Cerebellar nuclear complex (tissue), 1 donor: ENCODE measurements around the gene ARMH4.
"Not testable (repeated sequence)": the region's sequence is repeated elsewhere in the genome, so short reads cannot be mapped to it uniquely, and the experiment has no call there.

Experiments used
- DNase-seq, 2 experiments: peaks; one replicate each; lab custom pipeline; 2025; lab: John Stamatoyannopoulos, UW

Gene ARMH4

GRCh38 chr14:58146399-58146798, 5.6 kb downstream of the ARMH4 start:
- no peak for DNase-seq

GRCh38 chr14:58145936-58146335, 6.1 kb downstream of the ARMH4 start:
- DNase-seq, result no peak

- DNase-seq, result no peak
These were observed 8.9 kb downstream of the ARMH4 start for GRCh38 chr14:58143106-58143505.

- no peak for DNase-seq
These were observed 10.1 kb downstream of the ARMH4 start for GRCh38 chr14:58141893-58142292.

GRCh38 chr14:58138714-58139482, 13.1 kb downstream of the ARMH4 start:
- DNase-seq, result no peak

GRCh38 chr14:58138031-58138713, 13.8 kb downstream of the ARMH4 start:
- no peak for DNase-seq

GRCh38 chr14:58133739-58134138, 18.3 kb downstream of the ARMH4 start:
- DNase-seq, result no peak

GRCh38 chr14:58131386-58131785, 20.6 kb downstream of the ARMH4 start:
- peak in 1 of 2 experiments; percentile 1 for DNase-seq

- DNase-seq, result no peak
These were observed 21.8 kb downstream of the ARMH4 start for GRCh38 chr14:58130116-58130782.

GRCh38 chr14:58129208-58129607, 22.8 kb downstream of the ARMH4 start:
- DNase-seq, result no peak

GRCh38 chr14:58128416-58128815, 23.6 kb downstream of the ARMH4 start:
- no peak for DNase-seq

GRCh38 chr14:58122546-58122945, 29.5 kb downstream of the ARMH4 start:
- DNase-seq, result not testable (repeated sequence)

- DNase-seq, result no peak
These were observed 30.4 kb downstream of the ARMH4 start for GRCh38 chr14:58121530-58122186.

- DNase-seq, result no peak
These were observed 32.6 kb downstream of the ARMH4 start for GRCh38 chr14:58119381-58119780.

GRCh38 chr14:58118097-58118815, 33.8 kb downstream of the ARMH4 start:
- DNase-seq, result no peak

GRCh38 chr14:58109744-58110143, 42.3 kb downstream of the ARMH4 start:
- no peak for DNase-seq

- DNase-seq, result no peak
These were observed 43.3 kb downstream of the ARMH4 start for GRCh38 chr14:58108717-58109116.

- peak in 1 of 2 experiments; percentile 19 for DNase-seq
These were observed 44.0 kb downstream of the ARMH4 start for GRCh38 chr14:58107947-58108552.

GRCh38 chr14:58107041-58107440, 45.0 kb downstream of the ARMH4 start:
- no peak for DNase-seq

- DNase-seq, result no peak
These were observed 45.6 kb downstream of the ARMH4 start for GRCh38 chr14:58106446-58106845.

GRCh38 chr14:58104808-58105207, 47.2 kb downstream of the ARMH4 start:
- DNase-seq, result no peak
